GM21381 (cell line): ENCODE data around the gene LARP1B.
"Not testable (repeated sequence)": the region's sequence is repeated elsewhere in the genome, so short reads cannot be mapped to it uniquely, and the experiment has no call there.

Source experiments
- ATAC-seq: cut with Tn5 transposase; IDR thresholded peaks from one replicate; pipeline ENCODE4 v1.9.1; 2021; ENCODE audit warnings: mild to moderate bottlenecking, moderate library complexity; ENCODE audit not compliant: unreplicated experiment

The LARP1B gene

DNA sequence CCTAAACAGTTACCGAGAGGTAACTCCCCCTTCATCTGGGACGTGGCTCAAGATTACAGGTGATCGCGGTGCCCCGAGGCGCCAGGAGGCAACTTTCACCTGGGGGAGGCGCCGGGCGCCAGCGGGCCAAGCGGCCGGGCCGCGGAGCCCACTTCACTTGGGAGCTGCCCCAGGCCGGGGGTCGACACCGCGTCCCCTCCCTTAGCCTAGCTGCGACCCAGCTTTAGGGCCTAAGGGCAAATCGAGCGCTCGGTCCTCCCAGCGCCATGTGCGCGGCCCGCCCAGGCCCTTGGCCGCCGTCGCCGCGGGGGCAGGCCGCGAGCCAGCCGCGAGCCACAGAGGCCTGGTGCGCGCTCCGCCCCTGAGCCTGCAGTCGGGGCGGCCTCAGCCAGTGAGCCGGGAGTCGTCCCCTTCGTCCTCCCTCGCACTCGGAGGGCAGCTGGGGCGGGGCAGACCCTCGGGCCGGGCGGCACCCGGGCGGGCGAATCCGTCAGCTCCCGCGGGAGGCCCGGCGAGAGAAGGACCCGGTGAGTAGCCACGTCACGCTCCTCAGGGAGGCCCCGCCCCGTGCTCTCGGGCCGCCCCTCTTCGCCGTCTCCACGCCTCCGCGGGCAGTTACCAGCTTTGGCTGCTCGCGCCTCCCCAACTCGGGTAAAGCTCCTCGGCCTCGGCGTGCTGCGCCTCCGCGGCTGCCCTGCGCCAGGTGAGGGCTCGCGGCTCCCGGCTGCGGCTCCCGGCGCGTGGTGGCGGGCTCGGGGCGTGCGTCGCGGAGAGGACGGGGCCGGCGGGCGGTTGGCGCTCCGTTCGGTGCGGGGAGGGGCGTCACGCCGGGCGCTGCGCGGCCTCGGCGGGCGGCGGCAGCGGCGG is at the start of gene LARP1B:
LARP1B (plus strand) TSS at position 614 of the 867 bp plus-strand sequence. CDS start 13,640 bp downstream, outside the sequence.
- ATAC-seq, result peak; percentile 87

DNA sequence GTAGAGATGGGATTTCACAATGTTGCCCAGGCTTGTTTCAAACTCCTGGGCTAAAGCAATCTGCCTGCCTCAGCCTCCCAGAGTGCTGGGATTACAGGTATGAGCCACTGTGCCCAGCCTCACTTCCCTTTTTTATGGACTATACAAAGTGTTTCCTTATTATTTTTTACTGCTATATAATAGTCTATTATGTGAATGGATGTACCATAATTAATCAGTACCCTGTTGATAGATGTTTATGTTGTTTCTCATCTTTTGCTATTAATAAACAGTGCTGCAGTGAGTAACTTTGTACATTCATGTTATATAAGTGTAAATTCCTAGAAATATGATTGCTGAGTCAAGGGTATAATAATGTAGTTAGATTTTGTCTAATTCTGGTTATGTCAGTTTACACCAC is 35.8 kb upstream of the LARP1B start:
- ATAC-seq, result no peak

DNA sequence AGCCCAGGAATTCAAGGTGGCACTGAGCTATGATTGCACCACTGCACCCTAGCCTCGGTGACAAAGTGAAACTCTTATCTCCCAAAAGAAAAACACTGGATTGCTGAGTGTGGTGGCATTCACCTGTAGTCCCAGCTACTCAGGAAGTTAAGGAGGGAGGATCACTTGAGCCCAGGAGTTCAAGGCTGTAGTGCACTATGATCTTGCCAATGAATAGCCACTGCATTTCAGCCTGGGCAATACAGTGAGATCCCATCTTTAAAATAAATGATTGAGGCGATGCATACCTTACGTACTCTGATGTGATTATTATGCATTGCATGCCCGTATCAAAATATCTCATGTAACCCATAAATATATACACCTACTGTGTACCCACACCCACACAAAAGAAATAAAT is 31.2 kb upstream of the LARP1B start:
- no peak for ATAC-seq

DNA sequence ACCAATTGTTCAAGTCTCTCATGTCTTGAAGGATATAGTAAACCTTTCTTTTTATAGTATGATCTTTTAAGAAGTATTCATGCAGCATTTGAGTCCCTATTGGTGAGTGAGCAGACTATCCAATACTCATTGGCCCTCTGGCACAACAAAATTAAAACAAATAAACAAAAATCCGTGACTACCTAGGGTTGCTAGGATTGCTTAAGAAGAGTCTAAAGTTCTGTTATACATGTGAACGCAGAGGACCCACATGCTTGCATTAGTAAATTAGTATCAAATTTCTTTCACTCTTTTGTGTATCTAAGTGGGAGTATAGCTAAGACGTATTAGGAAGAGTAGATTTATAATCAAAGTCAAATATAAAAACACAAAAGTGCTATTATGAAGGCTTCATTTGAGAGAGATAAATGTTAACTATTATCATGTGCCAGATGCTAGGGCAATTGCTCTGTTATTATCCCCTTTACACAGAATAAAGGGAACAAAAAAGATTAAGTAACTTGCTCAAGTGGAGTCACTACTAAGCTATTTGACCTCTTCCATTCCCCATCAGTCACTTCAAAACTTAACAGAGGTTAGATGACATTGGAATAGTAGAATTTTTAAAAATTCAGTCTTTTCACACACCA is 29.2 kb upstream of the LARP1B start:
- no peak for ATAC-seq

DNA sequence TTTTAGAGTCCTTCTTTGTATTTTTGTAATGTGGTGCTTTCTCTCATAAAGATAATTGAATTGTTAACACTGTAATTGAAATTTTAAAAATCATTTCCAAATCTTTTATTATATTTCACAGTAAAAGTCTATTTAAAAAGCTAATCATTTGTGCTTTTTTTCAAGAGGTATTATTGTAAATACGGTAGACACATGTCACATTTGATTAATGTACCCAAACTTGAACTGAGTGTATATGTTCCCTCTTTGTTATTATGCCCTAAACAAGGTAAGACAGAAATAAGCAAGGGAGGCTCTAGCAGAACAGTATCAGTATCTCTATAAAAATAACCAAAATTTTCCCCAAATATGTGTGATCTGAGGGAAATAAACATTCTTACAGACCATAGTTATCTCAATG is 21.5 kb upstream of the LARP1B start:
- no peak for ATAC-seq

DNA sequence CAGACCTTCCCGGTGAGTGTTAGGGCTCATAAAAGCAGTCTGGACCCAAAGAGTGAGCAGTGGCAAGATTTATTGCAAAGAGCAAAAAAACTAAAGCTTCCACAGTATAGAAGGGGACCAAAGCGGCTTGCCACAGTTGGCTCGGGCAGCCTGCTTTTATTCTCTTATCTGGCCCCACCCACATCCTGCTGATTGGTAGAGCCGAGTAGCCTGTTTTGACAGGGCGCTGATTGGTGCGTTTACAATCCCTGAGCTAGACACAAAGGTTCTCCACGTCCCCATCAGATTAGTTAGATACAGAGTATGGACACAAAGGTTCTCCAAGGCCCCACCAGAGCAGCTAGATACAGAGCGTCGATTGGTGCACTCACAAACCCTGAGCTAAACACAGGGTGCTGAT is 14.1 kb upstream of the LARP1B start:
- not testable (repeated sequence) for ATAC-seq

DNA sequence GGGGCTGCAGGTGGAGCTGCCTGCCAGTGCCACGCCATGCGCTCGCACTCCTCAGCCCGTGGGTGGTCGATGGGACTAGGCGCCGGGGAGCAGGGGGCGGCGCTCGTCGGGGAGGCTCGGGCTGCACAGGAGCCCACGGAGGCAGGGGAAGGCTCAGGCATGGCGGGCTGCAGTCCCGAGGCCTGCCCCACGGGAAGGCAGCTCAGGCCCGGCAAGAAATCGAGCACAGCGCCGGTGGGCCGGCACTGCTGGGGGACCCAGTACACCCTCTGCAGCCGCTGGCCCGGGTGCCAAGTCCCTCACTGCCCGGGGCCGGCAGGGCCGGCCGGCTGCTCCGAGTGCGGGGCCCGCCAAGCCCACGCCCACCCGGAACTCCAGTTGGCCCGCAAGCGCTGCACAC is 13.6 kb upstream of the LARP1B start:
- ATAC-seq, result not testable (repeated sequence)

DNA sequence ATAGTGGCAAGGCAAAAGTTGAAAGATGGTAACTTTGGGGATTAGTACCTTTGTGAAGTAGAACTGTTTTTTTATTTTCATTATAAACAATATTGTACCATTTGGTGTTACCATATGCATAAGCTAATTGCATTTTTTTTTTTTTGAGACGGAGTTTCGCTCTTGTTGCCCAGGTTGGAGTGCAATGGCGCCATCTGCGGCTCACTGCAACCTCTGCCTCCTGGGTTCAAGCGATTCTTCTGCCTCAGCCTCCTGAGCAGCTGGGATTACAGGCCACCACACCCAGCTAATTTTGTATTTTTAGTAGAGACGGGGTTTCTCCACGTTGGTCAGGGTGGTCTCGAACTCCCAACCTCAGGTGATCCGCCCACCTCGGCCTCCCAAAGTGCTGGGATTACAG is 9.9 kb upstream of the LARP1B start:
- ATAC-seq, result not testable (repeated sequence)

DNA sequence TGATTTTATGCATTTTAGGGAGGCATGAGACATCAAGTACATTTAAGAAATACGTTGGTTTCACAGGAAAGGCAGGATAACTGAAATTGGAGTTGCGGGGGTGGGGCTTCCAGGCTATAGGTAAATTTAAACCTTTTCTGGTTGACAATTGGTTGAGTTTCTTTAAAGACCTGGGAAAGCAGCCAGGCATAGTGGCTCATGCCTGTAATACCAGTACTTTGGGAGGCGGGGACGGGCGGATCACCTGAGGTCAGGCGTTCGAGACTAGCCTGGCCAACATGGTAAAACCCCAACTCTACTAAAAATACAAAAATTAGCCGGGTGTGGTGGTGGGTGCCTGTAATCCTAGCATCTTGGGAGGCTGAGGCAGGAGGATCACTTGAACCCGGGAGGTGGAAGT is 6.2 kb upstream of the LARP1B start:
- ATAC-seq, result not testable (repeated sequence)

DNA sequence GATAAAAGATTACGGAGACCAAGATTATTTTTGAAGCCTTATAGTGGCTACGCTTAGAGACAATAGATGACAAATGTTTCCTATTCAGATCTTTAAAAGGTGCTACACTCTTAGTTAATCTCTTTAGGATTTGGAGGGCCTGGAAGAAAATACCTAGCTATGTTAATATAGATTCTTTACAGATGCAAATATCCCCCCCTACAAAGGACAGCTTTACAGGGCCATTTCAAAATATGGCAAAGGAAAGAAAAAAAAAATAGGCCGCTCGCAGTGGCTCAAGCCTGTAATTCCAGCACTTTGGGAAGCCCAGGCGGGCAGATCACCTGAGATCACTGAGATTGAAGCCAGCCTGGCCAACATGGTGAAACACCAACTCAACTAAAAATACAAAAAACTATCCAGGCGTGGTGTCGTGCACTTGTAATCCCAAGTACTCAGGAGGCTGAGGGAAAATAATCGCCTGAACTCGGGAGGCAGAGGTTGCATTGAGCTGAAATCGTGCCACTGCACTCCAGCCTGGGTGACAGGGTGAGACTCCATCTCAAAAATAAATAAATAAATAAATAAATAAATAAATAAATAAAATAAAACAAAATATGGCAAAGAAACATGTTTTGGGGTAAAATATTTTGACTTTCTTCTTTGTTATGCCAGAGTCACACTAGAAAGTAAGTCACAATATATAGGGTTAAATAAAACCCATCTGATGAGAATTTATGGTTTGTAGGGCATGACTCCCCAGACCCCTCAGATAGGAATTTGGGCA is 5.5 kb upstream of the LARP1B start:
- not testable (repeated sequence) for ATAC-seq

DNA sequence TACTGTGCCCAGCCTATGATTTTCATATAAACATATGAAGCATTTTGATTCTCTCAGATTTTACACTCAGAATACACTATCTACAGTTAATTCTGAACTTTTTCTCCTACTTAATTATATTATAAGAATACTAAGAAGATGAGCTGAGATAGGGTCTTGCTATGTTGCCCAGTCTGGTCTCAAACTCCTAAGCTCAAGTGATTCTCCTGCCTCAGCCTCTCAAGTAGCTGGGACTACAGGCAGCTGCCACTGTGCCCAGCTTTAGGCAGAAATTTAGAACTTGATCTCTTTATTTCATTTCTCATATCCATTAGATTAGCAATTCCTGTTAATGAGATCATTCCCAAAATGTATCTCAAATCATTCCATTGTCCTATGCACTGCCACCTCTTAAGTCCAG is 4.7 kb upstream of the LARP1B start:
- no peak for ATAC-seq

DNA sequence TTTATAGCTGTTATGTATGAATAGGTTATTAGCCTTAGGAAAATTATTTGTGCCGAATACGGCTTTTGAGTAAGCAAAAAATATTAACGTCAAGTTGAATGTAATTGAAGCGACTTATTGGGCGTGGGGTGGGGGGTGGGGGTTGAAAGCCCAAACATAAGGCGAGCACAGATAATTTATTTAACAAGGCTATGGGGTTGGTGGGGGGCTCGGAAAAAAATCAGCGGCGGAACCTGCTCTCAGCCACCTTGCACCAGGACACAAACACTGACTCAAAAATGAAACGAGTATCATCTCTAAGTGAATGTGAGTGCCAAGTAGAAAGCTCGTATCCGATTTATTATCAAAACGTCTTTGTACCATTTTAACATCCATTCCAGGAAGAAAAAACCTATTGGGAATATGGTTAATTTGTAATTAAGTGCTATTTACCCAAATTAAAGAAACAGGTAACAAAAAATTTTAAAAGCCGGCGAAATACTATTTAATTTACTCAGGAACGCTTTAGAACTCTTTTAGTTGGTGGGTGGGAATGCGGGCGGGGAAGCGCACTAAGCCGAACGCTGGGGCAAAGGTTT is 902 bp upstream of the LARP1B start:
- ATAC-seq, result no peak

DNA sequence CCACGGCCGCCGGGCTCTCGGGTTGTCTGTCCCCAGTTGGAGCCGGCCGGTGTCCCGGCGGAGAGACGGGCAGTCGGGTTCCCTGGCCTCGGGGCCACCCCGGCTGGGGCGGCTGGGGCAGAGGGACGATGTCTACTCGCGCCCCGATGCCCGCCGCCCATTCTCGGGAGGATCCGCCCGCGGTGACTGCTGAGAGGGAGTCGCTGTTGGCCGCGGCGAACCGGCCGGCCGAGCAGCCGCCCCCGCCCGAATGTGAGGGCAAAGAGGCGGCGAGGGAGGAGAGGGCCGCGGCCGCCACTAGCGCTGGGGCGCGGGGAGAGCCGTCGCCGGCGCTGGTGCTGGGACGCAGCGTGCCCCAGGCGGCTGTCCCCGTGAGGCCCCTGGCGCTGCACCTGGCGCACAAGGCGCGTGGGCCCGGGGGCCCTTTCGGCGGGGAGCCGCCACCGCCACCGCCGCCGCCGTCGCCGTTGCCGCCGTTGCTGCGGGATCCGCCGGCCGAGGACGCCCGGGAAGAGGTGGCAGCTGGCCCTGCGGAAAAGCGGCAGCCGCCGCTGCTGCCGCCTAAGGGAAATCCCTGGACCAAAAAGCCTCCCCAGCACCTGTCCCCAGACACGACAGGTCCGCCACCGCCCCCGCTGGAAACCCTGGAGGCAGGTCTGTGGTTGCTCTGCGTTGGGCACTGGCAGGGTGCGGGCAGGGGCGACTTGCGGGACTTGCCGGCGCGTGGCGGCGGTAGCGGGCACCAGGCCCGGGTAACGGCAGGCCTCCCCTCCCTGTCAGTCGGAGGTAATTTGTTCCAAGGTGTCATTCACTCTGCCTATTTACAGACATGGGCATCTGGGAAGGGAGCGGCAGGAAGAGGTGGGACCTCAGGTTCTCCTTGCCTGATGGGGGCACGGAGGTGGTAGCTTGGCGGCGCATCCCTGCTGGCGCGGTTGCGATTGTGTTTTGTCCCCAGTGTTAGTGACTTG is 739 bp downstream of the LARP1B start:
- ATAC-seq, result peak; percentile 32

DNA sequence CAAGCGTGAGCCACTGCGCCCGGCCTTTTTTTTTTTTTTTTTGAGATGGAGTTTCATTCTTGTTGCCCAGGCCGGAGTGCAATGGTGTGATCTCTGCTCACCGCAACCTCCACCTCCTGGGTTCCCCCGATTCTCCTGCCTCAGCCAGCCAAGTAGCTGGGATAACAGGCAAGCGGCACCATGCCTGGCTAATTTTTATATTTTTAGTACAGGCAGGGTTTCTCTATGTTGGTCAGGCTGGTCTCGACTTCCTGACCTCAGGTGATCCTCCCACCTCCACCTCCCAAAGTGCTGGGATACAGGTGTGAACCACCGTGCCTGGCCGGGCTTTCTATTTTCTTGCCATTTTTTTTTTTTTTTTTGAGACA is 5.3 kb downstream of the LARP1B start:
- not testable (repeated sequence) for ATAC-seq

DNA sequence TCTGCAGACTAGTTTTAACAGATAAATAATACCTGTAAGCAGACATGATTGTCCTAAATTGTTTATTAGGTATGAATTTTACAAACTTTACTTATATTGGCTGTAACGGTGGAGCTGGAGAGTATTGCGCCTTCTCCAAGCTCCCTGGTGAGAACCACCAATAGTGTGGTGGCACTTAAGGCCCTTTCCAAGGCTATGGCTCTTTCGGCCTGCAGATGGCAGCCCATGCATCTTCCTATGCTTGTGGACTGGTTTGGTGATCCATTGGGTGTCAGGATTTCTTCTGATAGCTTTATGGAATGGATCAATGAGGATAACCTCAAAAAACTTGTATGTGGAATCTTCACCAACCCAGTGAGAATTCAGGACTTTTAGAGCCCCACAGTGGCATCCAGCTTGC is 7.8 kb downstream of the LARP1B start:
- no peak for ATAC-seq

DNA sequence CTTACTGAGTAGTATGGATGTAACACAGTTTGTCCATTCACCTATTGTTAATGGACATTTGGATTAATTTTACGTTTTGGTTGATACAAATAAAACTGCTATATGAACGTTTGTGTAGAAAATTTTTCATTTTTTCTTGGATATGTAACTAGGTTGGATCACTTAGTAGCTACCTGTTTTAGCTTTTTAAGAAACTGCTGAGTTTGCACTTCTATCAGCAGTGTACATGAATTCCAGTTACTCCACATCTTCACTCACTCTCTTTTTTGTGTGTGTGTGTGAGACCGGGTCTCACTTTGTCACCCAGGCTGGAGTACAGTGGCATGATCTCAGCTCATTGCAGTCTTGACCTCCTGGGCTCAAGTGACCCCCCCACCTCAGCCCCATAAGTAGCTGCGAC is 15.4 kb downstream of the LARP1B start:
- no peak for ATAC-seq

DNA sequence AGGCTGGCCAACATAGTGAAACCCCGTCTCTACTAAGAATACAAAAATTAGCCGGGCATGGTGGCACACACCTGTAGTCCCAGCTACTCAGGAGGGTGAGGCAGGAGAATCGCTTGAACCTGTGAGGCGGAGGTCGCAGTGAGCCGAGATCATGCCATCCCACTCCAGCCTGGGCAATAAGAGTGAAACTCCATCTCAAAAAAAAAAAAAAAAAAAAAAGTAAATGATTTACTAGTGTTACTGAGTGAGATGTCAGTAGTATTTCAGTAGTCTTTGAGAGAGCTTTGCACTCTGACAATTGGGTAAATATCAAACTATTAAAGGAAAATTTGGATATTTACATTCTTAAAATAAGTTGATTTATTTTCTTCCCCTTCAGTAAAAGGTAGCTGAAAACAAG is 34.2 kb downstream of the LARP1B start:
- not testable (repeated sequence) for ATAC-seq

DNA sequence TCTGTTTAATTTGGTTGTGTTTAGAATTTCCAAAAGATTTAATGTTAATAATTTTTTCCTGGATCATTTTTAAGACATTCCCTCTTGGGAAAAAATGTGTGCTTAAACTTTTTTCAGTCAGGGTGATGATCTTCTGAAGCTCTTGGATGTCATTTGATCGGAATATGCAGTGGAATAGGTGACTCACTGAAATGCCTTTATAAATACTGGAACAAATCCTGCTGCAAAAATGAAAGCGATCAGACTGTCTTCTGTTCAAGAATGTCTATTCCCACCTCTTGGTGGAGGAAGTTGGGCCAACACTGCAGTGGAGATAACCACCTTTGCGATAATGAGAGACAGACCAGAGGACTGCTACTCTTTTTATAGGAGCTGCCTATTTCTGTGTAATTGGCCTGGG is 46.7 kb downstream of the LARP1B start:
- no peak for ATAC-seq

DNA sequence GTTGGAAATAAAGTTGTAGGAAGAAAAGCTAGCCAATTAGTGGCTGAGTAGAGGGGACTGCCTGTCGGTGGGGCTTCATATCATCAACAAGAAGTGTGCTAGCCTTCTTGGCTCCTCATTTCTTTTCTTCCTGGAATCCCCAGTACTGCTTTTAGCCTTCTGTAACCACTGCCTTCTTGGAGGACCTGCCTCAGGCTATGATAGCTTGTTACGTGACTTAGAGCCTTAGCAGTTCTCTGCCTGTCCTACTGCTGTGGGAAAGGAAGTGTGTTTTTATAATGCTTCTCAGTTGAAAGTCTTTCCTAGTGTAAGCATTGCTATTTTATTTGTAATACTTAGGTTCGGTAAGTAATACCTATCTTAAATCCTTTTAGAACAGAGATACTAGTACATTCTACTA is 61.9 kb downstream of the LARP1B start:
- ATAC-seq, result no peak

DNA sequence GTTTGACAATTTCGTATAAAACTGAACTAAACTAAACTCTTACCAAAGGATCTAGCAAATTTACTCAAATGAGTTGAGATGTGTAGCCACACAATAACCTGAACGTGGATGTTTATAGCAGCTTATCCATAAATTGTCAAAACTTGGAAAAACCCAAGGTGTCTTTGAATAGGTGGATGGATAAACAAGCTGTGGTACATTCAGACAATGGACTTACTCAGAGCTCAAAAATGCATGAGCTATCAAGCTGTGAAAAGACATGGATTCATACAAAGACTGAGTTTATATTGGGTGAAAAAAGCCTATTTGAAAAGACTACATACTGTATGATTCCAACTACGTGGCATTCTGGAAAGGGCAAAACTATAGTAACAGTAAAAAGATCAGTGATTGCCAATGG is 69.5 kb downstream of the LARP1B start:
- no peak for ATAC-seq
